A172 (cell line): ENCODE data around the gene TRIM4. TPM values are rescaled to one million over a fixed set of nuclear protein-coding genes. Genes with fewer than 3 reads are reported as not detected.
"Not testable (repeated sequence)": the region's sequence is repeated elsewhere in the genome, so short reads cannot be mapped to it uniquely, and the experiment has no call there.

Experiments used
- DNase-seq: peaks from one replicate; pipeline ENCODE4 v3.0.0-alpha.2; 2015; ENCODE audit warnings: low spot score
- total RNA-seq: library from RNA; depleted of rRNA; stranded (reverse); fragments of >200 nt; shearing (Covaris generic); gene quantifications from 2 replicates; pipeline ENCODE4 v1.2.3, GENCODE V29; 2014

Gene TRIM4
- total RNA-seq, 1 experiment from 2014 or later = 11.1 TPM

DNA sequence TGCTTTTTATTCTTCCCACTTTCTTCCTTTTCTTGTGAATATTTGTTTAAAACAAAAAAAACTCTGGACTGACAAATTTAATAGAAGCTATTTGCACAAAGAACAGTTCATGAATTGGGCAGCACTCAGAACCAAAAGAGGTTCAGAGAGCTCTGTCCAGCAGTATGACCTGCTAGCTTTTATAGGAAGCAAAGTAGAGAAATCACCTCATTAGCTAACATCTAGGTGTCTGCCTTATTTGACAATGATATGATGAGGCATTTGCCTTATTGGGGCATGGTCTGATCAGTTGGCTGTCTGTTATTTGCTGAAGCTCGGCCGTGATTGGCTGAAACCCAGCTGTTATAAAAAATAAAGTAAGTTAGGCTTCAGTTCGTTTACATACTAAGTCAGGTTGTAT lies 819 bp upstream of the TRIM4 start:
- DNase-seq = peak; percentile 16

DNA sequence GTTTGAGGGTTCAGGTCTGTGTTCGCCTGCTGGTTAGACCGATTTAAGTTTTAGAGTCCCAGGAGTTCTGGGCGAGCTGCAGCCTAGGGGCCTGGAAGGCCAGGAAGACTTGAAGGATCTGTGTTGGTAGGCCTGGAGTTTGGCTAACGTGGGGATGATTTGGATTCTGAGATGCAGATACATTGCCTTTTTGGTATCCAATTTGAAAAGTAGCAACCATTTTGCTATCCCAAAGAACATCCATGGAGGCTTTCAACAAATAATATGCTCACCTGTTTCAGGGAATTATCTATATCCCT lies 433 bp upstream of the TRIM4 start:
- no peak for DNase-seq

DNA sequence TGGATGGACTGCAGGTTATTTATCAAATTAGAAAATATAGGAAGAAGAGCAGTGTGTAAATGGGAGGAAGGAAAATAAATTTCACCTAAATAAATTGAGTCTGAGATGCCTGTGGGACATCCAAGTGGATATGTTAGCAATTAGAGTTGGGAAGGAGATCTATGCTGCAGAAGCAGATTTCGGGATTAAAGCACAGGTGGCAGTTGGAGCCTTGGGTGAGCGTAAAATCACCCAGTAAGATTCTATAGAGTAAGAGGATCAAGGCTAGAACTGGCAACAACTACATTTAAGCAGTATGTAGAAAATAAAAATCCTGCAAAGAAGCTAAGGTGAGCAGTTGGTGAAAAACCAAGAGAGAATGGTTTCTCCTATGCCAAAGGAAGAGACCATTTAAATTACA lies 8.4 kb downstream of the TRIM4 start:
- no peak for DNase-seq

DNA sequence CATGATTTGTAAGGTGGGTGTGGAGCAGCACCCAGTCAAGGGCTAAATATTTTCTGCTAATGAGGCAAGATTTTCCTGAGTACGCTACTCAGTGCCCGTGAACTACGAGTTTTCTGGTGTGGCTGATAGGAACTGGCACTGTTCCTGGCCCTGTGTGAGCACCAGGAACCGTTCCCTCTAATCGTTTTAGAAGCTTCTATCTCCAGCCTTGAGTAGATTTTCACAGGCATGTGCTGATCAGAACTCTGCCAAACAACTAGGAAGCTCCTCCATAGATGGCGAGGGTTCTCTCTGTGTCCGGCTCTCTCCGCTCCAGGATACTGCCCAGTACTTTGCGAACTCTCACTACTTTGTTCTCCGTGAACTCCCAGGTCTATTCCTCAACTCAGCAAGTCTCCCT lies 17.7 kb downstream of the TRIM4 start:
- no peak for DNase-seq

DNA sequence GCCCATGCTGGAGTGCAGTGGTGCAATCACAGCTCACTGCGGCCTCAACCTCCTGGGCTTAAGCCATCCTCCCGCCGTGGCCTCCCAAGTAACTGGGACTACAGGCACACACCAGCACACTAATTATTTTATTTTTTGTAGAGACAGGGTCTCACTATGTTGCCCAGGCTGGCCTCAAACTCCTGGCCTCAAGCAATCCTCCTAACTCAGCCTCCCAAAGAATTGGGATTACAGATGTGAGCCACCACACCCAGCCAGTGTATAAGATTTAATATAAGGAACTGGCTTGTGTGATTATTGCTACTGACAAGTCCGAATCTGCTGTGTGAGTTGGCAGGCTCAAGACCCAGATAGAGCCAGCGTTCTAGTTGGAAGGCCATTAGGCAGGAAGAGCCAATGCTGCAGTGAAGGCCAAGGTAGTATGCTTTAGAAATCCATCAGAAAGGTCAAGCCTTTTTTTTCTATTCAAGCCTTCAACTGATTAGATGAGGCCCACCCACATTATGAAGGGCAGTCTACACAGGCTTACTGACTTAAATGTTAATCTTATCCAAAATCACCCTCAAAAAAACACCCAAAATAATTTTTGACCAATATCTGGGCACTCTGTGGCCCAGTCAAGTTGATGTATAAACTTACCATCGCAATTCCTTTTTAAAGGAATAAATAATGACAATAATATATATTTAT lies 19.4 kb downstream of the TRIM4 start:
- no peak for DNase-seq

DNA sequence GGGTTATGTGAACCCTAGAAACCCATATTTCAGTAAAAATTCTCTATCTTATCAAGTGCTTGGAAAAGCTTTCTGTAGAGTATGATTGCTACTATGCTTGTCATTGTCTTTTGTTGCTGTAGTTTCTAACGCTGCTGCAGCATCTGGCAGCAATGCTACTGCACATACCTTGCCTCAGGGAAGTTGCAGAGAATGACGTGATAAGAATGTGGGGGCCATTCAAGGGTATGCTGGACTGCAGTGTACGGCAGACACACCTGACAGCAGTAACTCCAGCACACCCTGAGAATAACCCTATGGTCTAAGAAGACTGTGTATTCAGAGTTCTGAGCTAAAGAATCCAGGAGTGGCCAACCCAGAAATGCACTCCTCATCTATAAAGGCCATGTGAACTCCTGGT lies 20.5 kb downstream of the TRIM4 start:
- no peak for DNase-seq

DNA sequence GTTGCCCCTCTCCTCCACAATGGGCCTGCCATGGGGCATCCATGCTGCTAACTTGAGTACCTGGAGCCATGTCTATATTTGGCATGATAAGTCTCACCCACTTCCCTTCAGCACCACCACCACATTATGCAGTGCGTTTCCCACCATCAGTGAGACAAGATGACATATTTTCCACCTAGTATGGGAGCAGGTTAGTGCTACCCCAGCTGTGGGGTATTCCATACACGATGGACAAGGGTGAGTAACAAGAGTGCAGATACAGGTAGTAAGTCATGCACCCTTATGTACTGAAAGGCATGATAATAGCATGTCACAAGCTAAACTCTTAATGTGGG lies 21.3 kb downstream of the TRIM4 start:
- no peak for DNase-seq

DNA sequence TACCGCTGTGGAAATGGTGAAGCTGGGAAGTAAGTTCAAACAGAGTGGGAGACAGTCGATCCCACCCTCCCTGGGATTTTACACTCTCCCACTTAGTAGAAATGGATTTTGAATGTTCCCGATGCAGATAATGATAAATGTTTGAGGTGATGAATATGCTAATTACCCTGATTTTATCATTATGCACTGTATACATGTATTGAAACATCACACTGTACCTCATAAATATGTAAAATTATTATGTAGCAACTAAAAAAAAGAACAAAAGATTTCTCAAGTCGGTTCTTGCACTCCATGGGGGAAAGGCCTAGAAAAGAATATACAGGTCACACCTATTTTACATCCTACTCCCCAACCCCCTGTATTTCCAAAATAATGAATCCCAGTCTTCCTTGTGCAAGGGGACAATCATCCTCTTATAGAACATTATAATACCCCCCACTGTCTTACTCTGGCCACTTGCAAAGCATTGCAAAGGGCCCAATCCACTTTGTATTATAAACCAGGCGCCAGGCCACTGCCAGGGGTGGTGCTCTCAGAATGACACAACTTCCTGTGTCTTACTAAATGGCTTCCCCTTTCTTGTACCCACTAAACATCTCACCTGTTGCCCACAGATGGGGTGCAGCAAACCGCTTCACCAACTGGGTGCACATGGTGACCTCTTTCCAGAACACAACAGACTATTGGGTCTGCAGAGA lies 21.9 kb downstream of the TRIM4 start:
- no peak for DNase-seq

DNA sequence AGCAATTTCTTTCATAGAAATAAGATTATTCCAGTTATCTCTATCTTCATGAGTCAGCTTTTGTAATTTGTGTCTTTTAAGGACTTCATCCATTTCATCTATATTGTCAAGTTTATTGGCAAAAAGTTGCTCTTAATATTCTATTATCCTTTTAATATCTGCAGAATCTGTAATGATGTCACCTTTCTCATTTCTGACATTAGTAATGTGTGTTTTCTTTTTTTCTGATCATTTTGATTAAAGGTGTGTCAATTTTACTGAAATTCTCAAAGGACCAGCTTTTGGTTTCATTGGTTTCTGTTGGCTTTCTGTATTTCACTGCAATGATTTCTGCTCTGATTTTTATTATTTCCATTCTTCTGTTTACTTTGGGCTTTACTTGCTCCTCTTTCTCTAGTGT lies 24.6 kb downstream of the TRIM4 start:
- DNase-seq = no peak

DNA sequence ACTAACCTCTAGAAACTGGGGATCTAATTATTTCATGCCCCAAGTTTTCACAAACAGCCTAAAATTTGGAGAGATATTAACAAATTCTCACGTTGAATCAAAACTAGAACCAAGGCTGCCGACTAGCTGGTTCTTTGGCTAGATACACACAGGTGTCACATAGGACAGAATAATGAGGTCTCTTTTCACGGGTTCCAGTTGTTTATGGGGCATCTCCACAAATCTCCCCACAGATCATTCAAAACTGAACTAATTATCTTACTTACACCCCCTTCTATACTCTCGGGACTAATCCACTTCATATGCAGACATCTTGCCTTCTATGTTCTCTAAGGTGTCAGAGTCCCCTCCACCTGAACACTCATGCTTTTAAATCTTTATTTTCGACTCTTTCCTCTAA lies 26.1 kb downstream of the TRIM4 start:
- DNase-seq = no peak

DNA sequence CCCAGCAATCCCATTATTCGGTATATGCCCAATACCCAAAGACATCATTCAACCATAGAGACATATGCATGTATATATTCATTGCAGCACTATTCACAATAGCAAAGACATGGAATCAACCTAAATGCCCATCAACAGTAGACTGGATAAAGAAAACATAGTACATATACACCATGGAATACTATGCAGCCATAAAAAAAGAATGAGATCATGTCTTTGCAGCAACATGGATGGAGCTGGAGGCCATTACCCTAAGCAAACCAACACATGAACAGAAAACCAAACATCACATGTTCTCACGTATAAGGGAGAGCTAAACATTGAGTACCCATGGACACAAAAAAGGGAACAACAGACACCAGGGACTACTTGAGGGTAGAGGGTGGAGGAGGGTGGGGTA lies 29.0 kb downstream of the TRIM4 start:
- not testable (repeated sequence) for DNase-seq

DNA sequence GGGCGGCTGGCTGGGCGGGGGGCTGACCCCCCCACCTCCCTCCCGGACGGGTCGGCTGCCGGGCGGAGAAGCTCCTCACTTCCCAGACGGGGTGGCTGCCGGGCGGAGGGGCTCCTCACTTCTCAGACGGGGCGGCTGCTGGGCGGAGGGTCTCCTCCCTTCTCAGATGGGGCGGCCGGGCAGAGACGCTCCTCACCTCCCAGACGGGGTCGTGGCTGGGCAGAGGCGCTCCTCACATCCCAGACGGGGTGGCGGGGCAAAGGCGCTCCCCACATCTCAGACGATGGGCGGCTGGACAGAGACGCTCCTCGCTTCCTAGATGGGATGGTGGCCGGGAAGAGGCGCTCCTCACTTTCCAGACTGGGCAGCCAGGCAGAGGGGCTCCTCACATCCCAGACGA lies 31.0 kb downstream of the TRIM4 start:
- DNase-seq = not testable (repeated sequence)

DNA sequence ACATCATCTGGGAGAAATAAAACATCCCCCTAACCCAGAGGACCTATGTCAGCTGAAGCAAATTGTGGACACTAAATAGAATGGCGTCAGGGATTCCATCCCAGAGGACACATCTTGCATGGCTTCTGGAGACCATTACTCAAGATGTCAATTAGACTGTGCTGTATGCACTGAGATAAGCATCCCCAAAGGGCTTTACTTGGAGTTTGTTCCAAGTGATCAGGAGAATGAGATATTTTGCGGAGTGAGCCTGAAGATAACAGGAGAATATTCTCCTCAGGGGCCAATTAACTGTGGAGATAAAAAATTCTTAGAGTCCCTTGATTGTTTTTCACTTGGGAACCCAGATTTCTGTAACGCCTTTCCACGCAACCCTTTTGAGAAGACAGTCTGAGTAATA lies 38.0 kb downstream of the TRIM4 start:
- DNase-seq = no peak

DNA sequence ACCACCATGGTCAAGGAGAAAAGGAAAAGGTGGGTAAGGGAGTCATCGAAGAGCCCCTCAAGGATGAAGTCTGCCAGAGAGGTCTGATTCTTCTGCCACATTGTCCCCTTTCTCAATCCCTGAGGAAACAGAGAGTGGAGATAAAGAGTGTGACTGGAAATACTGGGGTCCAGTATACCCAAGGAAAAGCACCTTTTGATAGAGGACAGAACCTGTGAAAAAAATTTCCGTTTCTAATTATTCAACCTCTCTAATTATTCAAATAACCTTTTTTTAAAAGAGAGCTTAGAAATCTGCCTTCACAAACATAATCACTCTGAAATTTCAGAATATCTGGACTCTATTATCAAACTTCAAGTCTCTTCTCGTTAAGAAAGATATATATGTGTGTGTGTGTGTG lies 42.4 kb downstream of the TRIM4 start, which contains the start of gene OR2AE1:
Gene OR2AE1, minus strand, starts transcription at position 101 of the 400 bp plus-strand sequence. Its CDS starts 0 bp downstream, at position 101.
- DNase-seq = no peak

DNA sequence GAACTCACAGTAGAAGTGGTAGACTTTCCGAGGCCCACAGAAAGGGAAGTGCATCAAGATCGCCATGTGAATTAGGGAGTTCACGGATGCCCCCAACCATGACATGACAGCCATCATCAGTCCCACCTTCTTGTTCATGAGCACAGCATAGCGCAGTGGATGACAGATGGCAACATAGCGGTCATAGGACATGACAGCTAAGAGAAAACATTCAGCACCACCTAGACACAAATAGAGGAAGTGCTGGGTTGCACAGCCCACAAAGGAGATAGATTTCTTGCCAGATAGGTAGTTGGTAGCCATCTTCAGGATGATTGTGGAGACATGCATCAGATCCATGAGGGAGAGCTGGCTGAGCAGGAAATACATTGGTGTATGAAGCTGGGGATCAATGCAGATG lies 42.8 kb downstream of the TRIM4 start:
- no peak for DNase-seq

DNA sequence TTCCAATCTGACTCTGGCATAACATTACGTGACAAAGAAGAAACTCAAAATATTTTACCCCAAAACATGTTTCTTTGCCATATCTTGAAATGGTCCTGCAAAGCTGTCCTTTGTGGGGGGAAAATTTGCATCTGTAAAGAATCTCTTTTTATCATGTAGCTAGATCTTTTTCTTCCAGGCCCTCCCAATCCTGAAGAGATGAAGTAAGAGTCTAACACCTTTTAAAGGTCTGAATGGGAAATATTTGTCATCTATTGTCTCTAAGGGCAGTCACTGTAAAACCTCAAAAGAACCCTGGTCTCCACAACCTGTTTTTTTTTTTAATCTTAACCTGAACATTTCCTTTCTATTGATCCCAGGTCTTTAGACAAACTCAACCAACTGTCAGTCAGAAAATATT lies 51.1 kb downstream of the TRIM4 start:
- DNase-seq = no peak

DNA sequence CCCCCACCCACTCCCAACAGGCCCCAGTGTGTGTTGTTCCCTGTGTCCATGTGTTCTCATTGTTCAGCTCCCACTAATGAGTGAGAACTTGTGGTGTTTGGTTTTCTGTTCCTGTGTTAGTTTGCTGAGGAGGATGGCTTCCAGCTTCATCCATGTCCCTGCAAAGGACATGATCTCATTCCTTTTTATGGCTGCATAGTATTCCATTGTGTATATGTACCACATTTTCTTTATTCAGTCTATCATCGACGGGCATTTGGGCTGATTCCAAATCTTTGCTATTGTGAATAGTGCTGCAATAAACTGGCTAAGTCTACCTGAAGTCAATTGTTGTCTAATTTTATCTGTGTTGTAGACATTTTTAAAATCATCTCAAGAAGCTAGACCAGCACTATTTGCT lies 51.9 kb downstream of the TRIM4 start:
- DNase-seq = not testable (repeated sequence)

DNA sequence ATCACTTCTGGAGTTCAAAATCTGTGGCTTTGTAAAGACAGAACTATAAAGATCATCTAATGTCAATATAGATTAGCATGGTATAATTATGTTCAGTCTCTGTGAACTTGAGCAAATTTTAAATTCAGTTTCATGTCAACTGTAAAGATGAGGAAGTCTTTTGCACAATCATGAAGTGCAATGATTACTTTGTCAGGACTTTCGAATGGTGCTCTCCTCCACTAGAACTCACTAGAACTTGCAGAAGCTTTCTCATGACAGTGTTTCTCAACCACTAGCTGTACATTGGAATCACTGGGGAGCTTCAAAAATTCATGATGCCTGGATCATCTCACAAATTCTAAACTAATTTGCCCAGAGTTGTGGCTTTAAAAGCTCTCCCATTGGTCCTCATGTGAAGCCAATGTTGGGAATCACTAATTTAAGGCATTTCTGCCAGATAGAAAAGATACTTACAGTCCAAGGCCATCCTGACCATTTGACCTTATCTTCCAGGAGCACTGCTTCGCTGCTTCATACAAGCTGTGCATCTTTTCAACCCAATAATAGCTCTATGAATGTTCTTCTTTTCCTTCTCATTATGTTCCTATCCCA lies 55.4 kb downstream of the TRIM4 start:
- no peak for DNase-seq

DNA sequence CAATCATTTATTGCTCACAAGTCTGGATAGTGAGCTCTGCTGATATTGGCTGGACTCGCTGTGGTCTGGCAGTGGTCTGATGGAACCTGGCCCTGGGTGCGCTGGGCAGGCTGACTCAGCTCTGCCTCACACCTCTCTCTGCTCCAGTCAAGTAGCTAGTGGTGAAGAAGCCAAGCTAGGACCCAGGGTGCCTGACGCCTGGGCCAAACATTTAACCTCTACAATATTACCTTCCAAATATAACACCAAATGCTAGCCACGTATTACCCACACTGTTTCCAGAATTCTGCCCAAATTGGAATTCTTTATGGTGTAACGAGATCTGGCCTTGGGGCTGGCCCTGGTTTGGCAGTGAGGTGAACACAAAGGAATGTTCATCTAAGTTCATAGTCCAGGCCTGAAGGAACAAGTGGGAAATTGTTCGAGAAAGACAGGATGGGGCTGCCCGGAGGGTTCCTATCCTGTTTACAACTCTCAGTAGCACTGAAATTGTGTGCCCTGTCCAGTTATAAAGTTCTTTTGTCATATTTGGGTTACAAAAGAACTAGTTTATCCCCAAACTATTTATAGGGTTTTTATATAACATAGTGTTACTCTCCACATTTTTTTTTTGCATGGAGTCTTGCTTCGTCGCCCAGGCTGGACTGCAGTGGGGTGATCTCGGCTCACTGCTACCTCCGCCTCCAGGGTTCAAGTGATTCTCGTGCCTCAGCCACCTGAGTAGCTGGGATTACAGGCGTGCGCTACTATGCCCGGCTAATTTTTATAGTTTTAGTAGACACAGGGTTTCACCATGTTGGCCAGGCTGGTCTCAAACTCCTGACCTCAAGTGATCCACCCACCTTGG lies 58.8 kb downstream of the TRIM4 start:
- peak; percentile 59 for DNase-seq

DNA sequence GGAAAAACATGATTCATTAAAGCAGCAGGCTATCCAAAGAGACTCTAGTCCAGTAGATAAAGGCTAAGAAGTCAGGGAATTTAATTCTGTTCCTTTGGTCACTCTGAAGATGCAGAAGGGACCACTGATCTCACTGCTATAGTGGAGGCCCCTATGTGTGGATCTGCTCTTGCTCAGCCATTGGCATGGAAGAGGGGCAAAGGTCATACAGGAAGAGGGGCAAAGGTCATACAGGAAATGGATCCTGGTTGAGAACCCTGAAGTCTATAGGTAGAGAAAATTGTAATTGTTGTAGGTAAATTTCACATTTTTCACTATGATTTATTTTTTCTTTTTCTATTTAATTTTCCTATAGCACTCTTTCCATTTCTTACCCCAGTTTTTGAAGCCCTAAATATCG lies 64.1 kb downstream of the TRIM4 start:
- no peak for DNase-seq

DNA sequence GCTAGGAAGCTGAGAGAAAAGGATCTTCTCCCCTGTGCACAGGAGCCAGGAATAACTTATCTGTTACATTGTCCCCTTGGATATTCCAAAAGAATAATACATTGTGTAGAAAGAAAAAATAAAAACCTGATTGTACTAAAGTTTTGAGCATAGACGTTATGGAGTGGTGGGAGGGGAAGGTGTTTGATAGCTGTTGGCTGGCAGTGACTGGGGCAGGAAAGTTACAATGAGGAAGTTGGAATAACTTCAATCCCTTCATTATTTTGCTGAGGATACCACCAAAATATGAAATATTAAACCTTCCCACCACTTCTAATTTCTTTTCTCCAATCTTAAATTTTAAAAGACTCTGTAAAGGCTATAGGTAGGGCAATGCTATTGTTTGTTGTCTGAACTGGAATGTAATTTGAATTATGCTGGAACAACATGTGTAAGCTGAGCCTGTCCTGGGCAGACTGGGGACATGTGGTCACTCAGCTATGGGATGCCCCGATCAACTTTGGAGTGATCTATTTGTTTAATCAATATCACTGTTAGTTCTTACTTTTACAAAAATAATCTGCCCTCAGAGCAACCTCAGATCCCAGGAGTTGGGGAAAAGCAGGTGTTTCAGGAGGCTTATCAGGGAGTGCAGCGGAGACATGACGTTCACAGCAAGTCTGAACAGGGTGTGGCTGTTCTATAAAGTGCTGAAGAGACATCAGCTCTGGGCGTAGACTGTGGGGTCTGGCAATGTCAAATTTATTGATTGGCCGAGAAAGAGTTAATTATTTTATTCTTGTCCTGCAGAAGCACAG lies 70.7 kb downstream of the TRIM4 start:
- DNase-seq = no peak

DNA sequence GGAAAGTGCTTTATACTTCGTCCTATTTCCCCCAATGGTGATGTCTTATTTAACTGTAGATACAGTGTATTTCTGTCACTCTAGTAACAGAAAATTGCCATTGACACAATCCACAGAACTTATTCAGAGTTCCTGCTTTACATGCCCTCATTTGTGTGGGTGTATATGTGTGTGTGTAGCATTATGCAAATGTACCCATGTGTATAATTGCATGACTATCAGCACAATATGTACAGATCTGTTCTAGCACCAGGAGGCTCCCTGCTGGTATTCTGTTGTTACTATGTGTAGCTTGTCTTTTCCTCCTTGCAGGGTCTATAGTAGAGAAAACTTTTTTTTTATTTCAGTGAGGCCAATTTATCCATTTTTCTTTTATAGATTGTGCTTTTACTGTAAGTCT lies 75.0 kb downstream of the TRIM4 start:
- DNase-seq = no peak
